HepG2 (cell line): ENCODE measurements around the gene MTHFD1L. TPM values are rescaled to one million over a fixed set of nuclear protein-coding genes. Genes with fewer than 3 reads are reported as not detected.

Source experiments
- ATAC-seq: fragments of 200-7000 bp; cut with Tn5 transposase; 3 replicates; pipeline ENCODE4 v1.9.1; 2020; ENCODE audit warnings: mild to moderate bottlenecking, moderate library complexity
- BruUV-seq: library from RNA; stranded (reverse); fragments of 400-500 nt; replicated peaks from 2 replicates; lab custom pipeline; 2021; lab: Mats Ljungman, UMichigan
- CTCF ChIA-PET: fragments of 300-600 bp; formaldehyde crosslinking; extraction: SDS; loops from one replicate; lab custom pipeline; 2021; ENCODE audit warnings: low total read pairs, inconsistent platforms, low intra/inter-chr PET ratio; lab: Yijun Ruan, JAX
- POLR2A ChIA-PET: fragments of 350-600 bp; sonication (Branson Sonifier 250); formaldehyde crosslinking; loops from one replicate; lab custom pipeline; 2020; ENCODE audit warnings: antibody characterized with exemption, inconsistent platforms; lab: Yijun Ruan, JAX
- DNase-seq: peaks from one replicate; pipeline ENCODE4 v3.0.0-alpha.2; 2015; ENCODE audit warnings: low spot score
- FAIRE-seq: peaks from 3 replicates; lab custom pipeline; 2011; peaks lifted over from hg19 to GRCh38; lab: Jason Lieb, UNC
- H2AFZ ChIP-seq: one replicate; pipeline ENCODE4 v1.6.1; 2011; ENCODE audit warnings: low read length, inconsistent platforms
- H3K27ac ChIP-seq: fragments of 300-600 bp; 3 replicates; pipeline ENCODE4 v1.8.0; 2011; ENCODE audit warnings: mixed run types, mild to moderate bottlenecking, mixed read lengths, low read length, inconsistent platforms; ENCODE audit not compliant: insufficient read depth; ENCODE audit errors: extremely low read length
- H3K27me3 ChIP-seq, 2 experiments: fragments of 200-600 bp in 1 of 2; 2 replicates in 1 of 2; 3 replicates in 1 of 2; pipeline versions ENCODE4 v1.6.0 to v1.8.0; 2011; ENCODE audit warnings: low read length in 2 of 2, mild to moderate bottlenecking in 2 of 2, moderate library complexity in 2 of 2, inconsistent platforms in 1 of 2; ENCODE audit not compliant: insufficient read depth in 2 of 2, control insufficient read depth in 1 of 2
- H3K36me3 ChIP-seq, 2 experiments: fragments of 200-600 bp in 1 of 2; replicated peaks in 1 of 2; 2 replicates in 1 of 2; 3 replicates in 1 of 2; pipeline versions ENCODE4 v1.5.1 to v1.8.0; 2011; ENCODE audit warnings: low read length in 2 of 2, inconsistent platforms in 1 of 2; ENCODE audit not compliant: insufficient read depth in 2 of 2, control insufficient read depth in 1 of 2
- H3K4me1 ChIP-seq: 2 replicates; pipeline ENCODE4 v1.5.1; 2012; ENCODE audit warnings: low read length, inconsistent platforms; ENCODE audit not compliant: insufficient read depth
- H3K4me2 ChIP-seq: 2 replicates; pipeline ENCODE4 v1.6.0; 2011; ENCODE audit warnings: low read depth, low read length, inconsistent platforms
- H3K4me3 ChIP-seq, 3 experiments: fragments of 200-600 bp in 1 of 3; sonication (generic), shearing (Covaris generic) in 1 of 3; replicated peaks in 1 of 3; 2 replicates each; pipeline ENCODE4 v1.5.1; 2011 to 2016; ENCODE audit warnings: low read length in 3 of 3, inconsistent platforms in 2 of 3, low read depth in 2 of 3, mild to moderate bottlenecking in 2 of 3, control low read depth in 1 of 3, mixed read lengths in 1 of 3; ENCODE audit not compliant: insufficient read depth in 1 of 3
- H3K79me2 ChIP-seq: one replicate; pipeline ENCODE4 v1.6.1; 2011; ENCODE audit warnings: low read length, inconsistent platforms; ENCODE audit not compliant: insufficient read depth
- H3K9ac ChIP-seq: 2 replicates; pipeline ENCODE4 v1.6.0; 2011; ENCODE audit warnings: mild to moderate bottlenecking, low read depth, low read length, inconsistent platforms; ENCODE audit not compliant: insufficient read depth
- H3K9me3 ChIP-seq: 2 replicates; pipeline ENCODE4 v1.5.1; 2012; ENCODE audit warnings: mild to moderate bottlenecking, low read length
- H4K20me1 ChIP-seq: 2 replicates; pipeline ENCODE4 v1.6.0; 2011; ENCODE audit warnings: inconsistent platforms, mild to moderate bottlenecking, low read length, moderate library complexity; ENCODE audit not compliant: insufficient read depth
- AHDC1 ChIP-seq: sonication (generic); formaldehyde crosslinking; IDR thresholded peaks from 2 replicates; pipeline ENCODE4 v1.5.1; 2020; ENCODE audit warnings: mild to moderate bottlenecking, missing genetic modification reagents, borderline replicate concordance
- CAMTA2 ChIP-seq: sonication (generic); formaldehyde crosslinking; IDR thresholded peaks from 2 replicates; pipeline ENCODE4 v1.4.0; 2020; ENCODE audit warnings: mild to moderate bottlenecking, missing genetic modification reagents, borderline replicate concordance
- CREBL2 ChIP-seq: sonication (generic); formaldehyde crosslinking; IDR thresholded peaks from 2 replicates; pipeline ENCODE4 v1.8.1; 2023; ENCODE audit warnings: missing genetic modification reagents, mild to moderate bottlenecking, borderline replicate concordance
- DMTF1 ChIP-seq: sonication (generic); formaldehyde crosslinking; IDR thresholded peaks from 2 replicates; pipeline ENCODE4 v1.4.0; 2020; ENCODE audit warnings: mild to moderate bottlenecking, missing genetic modification reagents
- ESRRA ChIP-seq: sonication (generic); formaldehyde crosslinking; IDR thresholded peaks from 2 replicates; pipeline ENCODE4 v1.5.1; 2020; ENCODE audit warnings: mild to moderate bottlenecking, low read depth, missing genetic modification reagents
- KLF13 ChIP-seq: sonication (generic); formaldehyde crosslinking; IDR thresholded peaks from 2 replicates; pipeline ENCODE4 v1.4.0; 2020; ENCODE audit warnings: mild to moderate bottlenecking, missing genetic modification reagents
- RBFOX2 ChIP-seq: fragments of 200-400 bp; formaldehyde crosslinking; IDR thresholded peaks from 2 replicates; pipeline ENCODE4 v1.6.1; 2017; ENCODE audit warnings: low read depth, mild to moderate bottlenecking, low read length
- SMAD1 ChIP-seq: sonication (generic); formaldehyde crosslinking; IDR thresholded peaks from 2 replicates; pipeline ENCODE4 v1.4.0; 2020; ENCODE audit warnings: missing genetic modification reagents, low read depth, mild to moderate bottlenecking, borderline replicate concordance
- TOE1 ChIP-seq: sonication (generic); formaldehyde crosslinking; IDR thresholded peaks from 2 replicates; pipeline ENCODE4 v1.4.0; 2020; ENCODE audit warnings: mild to moderate bottlenecking, missing genetic modification reagents
- ZNF274 ChIP-seq: sonication (generic); formaldehyde crosslinking; IDR thresholded peaks from 2 replicates; pipeline ENCODE4 v1.5.1; 2020; ENCODE audit warnings: mild to moderate bottlenecking, missing genetic modification reagents
- ZNF280B ChIP-seq: sonication (generic); formaldehyde crosslinking; IDR thresholded peaks from 2 replicates; pipeline ENCODE4 v1.5.0; 2020; ENCODE audit warnings: missing genetic modification reagents, mild to moderate bottlenecking, borderline replicate concordance
- ZNF44 ChIP-seq: sonication (generic); formaldehyde crosslinking; IDR thresholded peaks from 2 replicates; pipeline ENCODE4 v1.5.1; 2020; ENCODE audit warnings: mild to moderate bottlenecking, missing genetic modification reagents
- ZNF563 ChIP-seq: sonication (generic); formaldehyde crosslinking; IDR thresholded peaks from 2 replicates; pipeline ENCODE4 v1.8.0; 2022; ENCODE audit warnings: mild to moderate bottlenecking, moderate library complexity, missing genetic modification reagents
- in situ Hi-C: cut with HindIII; loops from 2 replicates; pipeline ENCODE4 v1.10.0; 2017; ENCODE audit warnings: low pct_unique_long_range_greater_than_20kb; ENCODE audit not compliant: extremely low pct_ligation_motif_present
- intact Hi-C: fragments of 100-400 bp; cut with micrococcal nuclease; formaldehyde crosslinking; loops from one replicate; pipeline ENCODE4 v1.10.0; 2022; ENCODE audit not compliant: unreplicated experiment
- polyA plus RNA-seq, 8 experiments: library from polyadenylated mRNA; depleted of rRNA in 3 of 8; stranded (reverse) in 7 of 8; unstranded in 1 of 8; fragments of >200 nt; fragmentation: Illumina TruSeq in 4 of 8; extraction: Trizol in 4 of 8; gene quantifications; 2 replicates each; pipeline versions ENCODE4 v1.2.1 to v1.2.3, GENCODE V29; 2011 to 2016; ENCODE audit warnings: low read depth in 4 of 8, missing spikeins in 1 of 8, mixed read lengths in 1 of 8; ENCODE audit not compliant: insufficient read depth in 1 of 8
- total RNA-seq, 5 experiments: library from RNA; depleted of rRNA; stranded (reverse); fragments of >200 nt; fragmentation: Illumina TruSeq; extraction: Trizol; gene quantifications; 2 replicates each; pipeline ENCODE4 v1.2.3, GENCODE V29; 2016; ENCODE audit warnings: low read depth in 1 of 5

MTHFD1L gene
- total and polyA plus RNA-seq, 2 of the 13 experiments (the other 11 are each of a cell fraction or from before 2014, with no cell fraction given) = 24.0 to 39.6 TPM

GRCh38 chr6:150835620-150836019, 29.9 kb upstream of the MTHFD1L start:
- Histone ChIP-seq H3K4me1 (no peaks in the 10 kb centered on the region), H3K9me3 (no peaks in the 10 kb centered on the region), H3K27me3 (peaks cover 0 to 12% of the 10 kb centered on the region in 2 experiments; a peak in 2 of 5 replicates), H4K20me1 (no peaks in the 10 kb centered on the region), H3K4me3 (no peak overlapping the region), H3K4me2 (no peak overlapping the region), H3K9ac (no peak overlapping the region), H3K36me3 (no peaks in the 10 kb centered on the region), H3K27ac (no peak overlapping the region), H3K79me2 (no peaks in the 10 kb centered on the region), H2AFZ (no peak overlapping the region)
- in situ Hi-C loops = no loop called here
- ChIA-PET POLR2A (interaction anchor here (0.7 kb wide), 1 partner anchor 278 kb away, joined by 3 read pairs; no protein-coding TSS in a partner anchor), CTCF (no interaction called here)
- intact Hi-C loops = no loop called here
- BruUV-seq = no TSS peak
- FAIRE-seq (no peak), DNase-seq (no peak), ATAC-seq (no peak)
- TF ChIP-seq AHDC1 (no peak), ZNF280B (no peak), DMTF1 (CRISPR knock-in tag) (no peak), RBFOX2 (no peak), ZNF274 (CRISPR knock-in tag) (no peak), CREBL2 (CRISPR knock-in tag) (no peak), CAMTA2 (CRISPR knock-in tag) (no peak), KLF13 (CRISPR knock-in tag) (no peak), TOE1 (CRISPR knock-in tag) (no peak), ZNF563 (CRISPR knock-in tag) (no peak), ZNF44 (CRISPR knock-in tag) (no peak), ESRRA (CRISPR knock-in tag) (no peak), SMAD1 (CRISPR knock-in tag) (no peak)
